NCI-H510A treated with DMSO at 0.1 percent for 48 hours (cell line): ENCODE results near the gene DNER.
"Not testable (repeated sequence)": the region's sequence is repeated elsewhere in the genome, so short reads cannot be mapped to it uniquely, and the experiment has no call there.

Source experiments
- DNase-seq: peaks from one replicate; lab custom pipeline; 2025; lab: John Stamatoyannopoulos, UW

DNER gene

DNA sequence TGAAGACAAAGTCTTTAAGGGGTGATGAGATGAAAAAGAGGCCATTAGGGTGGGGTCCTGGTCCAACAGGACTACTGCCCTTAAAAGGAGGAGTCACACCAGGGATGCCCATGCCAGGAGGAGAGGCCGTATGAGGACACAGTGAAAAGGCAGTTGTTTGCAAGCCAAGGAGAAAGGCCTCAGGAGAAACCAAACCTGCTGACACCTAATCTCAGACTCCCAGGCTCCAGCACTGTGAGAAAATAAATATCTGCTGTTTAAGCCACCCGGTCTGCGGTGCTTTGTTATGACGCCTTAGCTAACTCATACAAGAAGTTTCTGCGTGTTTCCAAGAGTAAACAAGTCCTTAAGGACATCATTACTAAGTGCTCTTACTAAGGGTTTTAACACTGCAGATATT is 93.6 kb downstream of the DNER start:
- no peak for DNase-seq

DNA sequence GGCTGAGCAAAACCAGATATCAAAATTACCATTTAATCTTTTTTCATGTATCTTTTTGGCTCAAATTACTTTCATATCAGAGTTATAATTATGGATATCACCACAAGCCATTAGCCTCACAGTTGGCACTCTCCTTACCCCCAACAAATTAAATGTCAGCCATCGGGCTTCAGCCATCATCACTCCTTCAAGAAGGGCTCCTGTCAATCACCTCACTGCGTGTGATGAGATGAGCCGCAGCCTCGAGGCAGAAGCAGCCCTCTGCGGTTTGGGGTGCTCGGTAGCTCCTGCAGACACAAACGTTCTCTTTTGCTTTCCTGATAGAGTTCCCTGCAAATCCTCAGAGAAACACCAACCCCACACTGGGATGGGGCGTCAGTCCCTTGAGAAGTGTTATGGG is 94.1 kb downstream of the DNER start:
- DNase-seq: no peak

DNA sequence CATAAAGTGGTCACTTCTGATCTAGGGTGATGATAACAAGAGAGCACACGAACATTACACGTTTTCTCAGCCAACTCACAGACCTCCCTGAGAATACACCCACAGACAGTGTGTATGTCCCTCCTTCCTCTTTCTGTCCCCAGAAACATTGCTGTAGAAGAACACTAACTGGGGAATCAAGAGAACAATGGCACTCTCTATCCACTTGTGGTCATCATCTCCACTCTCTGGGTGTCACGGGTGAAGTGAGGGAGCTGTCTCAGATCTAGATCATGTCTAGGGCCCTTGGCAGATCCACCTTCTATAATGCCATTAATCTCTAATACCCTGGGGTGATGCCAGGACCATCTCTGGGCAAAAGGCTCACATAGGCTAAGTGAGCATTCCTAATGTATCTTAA is 97.9 kb downstream of the DNER start:
- no peak for DNase-seq

DNA sequence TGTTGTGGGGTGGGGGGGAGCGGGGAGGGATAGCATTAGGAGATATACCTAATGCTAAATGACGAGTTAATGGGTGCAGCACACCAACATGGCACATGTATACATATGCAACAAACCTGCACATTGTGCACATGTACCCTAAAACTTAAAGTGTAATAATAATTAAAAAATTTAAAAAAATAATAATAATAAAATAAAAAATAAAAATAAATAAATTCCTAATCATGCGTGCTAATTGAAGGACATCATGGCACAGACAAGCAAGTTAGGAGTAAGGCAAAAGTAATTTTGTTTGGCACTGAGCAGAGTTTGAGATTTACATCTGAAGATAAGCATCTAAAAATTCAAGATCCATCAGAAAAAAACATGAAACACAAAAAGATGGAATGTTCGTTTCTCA is 100.3 kb downstream of the DNER start:
- DNase-seq: not testable (repeated sequence)

DNA sequence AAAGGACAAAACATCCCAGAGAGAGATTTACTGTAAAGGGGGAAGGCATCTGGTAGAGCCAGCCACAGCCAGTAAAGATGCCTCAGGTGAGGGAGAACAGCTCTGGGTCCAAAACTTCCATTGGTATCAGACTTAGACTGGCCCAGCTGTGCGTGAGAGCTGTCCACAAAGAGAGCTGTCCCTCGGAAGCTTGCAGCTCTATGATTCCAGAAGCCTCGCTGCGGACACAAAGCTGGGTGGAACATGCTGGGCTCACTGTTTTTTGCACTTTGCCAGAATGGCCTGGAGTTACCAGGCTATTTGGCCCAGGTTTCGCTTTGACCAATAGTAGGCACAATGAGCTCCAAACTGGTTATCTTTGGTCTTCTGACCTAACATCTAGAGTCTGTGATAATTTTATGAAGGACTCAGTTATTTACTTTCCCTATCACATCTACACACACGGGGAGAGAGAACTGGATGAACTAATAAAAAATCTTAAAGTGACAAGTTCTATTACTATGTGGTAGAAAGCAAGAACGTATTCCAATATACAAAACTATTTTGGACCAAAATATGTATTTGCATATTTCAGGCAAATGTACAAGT is 101.9 kb downstream of the DNER start:
- DNase-seq: no peak

DNA sequence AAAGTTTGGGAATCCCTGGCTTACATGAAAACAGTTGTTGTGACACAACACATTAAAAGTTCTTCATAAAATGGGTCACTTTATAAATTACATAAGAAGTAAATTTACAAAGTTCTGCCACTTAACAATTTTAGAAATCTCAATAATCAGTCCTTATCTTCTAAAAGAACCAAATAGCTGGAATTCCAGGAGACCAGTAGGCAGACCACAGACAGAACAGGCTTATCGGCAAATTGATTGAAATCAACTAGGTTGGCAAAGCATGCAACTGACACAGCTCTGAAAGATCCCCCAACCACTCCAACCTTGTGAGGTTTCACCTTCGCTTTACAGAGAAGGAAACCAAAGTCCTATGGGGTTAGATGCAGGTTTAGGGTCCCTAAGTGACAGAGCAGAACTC is 103.0 kb downstream of the DNER start:
- no peak for DNase-seq

DNA sequence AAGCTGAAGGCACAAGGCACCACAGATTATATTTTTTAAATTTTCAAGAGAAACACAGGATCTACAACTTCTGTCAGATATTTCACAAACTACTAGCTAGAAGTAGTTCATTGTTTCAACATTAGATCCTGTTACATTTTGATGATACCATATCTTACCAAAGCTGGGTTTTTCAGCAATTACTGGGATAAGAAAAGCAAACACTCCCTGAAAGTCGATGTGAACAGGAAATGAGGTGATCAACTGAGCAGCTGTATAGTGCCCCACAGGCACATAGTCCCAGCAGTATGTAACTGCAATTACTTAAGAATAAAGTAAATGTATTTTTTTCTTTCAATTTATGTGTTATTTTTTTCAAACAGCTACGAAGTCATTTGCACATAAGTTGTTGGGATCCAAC is 103.5 kb downstream of the DNER start:
- no peak for DNase-seq

DNA sequence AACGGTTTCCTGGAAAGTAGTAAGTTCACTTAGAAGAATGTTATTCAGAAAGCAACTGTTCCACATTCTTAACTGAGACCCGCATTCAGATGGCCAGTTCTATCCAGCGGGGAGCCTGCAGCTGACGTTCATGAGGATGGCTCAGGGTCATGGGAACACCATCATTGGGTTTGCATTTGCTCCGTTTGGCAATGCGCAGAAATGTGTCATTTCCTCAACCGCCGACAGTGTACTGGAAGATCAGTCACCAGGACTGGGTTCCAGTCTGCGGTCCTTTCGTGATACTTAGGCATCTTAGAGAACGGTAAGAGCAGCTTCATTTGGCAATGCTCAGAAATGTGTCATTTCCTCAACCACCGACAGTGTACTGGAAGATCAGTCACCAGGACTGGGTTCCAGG is 104.0 kb downstream of the DNER start:
- no peak for DNase-seq

DNA sequence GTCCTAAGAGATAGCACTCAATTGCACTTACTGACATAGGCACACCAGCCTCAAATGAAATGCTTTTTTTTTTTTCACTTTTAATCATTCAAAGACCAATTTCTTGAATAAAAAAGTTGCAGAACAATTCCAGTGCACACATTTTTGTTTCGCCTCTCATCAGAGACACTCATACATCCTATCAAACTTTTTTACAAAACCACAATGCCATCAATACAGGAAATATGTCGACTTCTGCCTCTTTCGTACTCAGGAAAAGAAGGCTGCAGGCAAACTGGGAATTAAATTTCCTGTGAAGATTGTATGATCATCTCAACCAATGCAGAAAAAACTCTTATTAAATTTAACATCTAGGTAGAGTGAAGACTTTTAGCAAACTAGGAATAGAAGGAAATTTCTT is 112.4 kb downstream of the DNER start:
- no peak for DNase-seq

DNA sequence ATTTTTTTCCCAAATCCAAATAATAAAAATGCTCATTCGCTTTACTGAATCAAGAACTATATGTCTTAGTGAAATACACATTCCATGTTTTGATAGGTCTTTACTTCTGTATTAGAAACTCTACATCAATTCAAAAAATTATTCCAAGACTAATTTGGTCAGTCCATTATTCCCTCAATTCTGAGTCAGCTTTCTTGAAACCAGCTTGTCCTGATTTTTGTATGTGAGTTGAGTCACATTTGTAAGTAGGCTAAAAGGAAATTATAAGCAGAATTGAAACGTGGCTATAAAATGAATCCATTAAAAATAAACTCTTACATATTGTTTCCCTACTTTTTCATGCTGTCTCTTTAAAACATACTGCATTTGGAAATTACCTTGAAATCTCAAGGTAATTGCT is 113.0 kb downstream of the DNER start:
- DNase-seq: no peak

DNA sequence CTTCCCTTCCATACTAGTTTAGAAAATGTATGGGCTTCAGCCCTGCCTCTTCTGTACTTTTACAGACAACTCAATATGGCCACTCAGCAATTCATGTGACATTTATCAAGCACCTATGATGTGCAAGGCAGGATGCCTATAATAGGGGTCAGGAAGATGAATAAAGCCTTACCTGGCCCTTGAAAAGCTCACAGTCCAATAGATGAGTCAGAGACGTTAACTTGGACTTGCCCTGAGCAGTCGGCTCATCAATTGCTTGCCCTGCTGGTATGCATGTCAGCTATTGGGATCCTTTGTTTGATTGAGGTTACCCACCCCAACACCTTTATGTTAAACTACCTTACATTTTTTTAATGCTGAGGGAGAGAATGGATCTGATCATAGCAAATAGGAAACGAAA is 116.1 kb downstream of the DNER start:
- no peak for DNase-seq

DNA sequence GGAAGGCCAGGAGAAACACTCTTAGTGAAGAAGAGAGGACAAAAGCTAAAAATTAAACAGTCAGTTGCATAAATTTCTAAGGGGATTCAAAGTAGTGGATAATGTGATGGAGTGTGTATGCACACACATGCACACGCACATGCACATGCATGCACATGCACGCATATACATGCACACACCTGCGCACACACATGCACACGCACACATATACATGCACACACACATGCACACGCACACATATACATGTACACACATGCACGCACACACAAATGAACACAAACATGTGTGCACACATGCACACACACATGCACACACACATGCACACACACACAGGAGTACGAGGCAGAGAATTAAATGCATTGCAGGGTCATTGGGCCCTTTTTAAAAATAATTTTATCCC is 117.6 kb downstream of the DNER start:
- no peak for DNase-seq

DNA sequence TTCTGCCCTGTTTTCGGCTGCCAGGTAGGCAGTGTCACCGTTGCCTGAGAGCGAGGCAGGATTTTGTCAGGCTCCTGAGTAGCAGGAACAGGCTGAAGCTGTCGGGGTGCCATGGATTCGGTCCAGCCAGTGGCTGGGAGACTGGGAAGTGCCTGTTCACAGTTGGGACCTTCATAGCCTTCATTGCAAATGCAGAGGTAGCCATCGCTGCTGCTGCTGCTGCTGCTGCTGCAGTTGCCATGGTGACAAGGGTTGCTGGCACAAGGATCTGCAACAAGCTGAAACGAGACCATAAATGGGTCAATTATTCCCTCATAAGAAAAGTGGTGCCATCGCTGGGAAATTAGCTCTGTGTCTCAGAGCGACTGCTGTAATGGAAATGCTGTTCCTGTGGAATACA is 122.7 kb downstream of the DNER start:
- DNase-seq: no peak

DNA sequence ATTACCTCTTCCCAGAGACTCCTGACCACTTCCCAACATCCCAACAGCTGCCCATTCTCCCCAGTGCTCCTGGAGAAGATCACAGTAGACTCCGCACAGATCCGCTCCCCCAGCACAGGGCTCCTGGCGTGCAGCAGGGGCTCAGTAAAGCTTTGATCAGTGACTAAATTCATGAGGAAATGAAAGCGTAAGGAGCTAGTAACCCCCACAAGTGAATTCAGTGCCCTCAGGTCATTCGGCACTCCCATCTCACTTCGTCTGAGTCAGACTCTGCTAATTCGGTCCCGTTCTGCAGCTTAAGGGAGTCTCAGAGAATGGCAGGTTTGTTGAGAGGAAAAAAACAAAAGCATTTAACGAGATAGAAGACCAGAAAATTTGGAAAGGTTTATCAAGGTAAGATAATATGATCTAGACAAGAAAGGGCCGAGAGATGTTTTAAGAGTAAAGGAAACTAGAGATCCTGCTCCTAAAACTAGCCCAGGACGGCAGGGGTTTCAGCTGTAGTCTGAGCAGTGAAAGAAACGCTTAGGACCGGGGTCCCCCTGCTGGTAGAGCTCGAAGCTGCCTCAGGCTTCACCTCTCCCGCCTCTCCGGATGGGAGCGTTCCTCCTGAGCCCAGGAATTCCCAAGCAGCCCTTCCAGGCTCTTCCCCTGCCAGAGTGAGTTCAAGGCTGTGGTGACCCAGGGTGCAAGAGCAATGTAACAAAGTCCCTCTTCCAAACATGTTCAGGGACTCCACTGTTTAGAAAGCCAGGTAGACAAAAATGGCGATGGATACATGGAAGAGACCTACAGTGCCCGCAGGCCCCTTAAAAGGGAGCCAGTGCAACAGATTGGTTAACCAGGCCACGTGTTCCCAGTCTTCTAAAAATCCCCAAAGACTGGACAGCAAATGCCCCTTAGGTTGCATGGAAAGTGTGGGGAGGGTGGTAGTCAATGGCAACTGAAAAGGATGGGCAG is 127.3 kb downstream of the DNER start:
- peak; percentile 88 for DNase-seq

DNA sequence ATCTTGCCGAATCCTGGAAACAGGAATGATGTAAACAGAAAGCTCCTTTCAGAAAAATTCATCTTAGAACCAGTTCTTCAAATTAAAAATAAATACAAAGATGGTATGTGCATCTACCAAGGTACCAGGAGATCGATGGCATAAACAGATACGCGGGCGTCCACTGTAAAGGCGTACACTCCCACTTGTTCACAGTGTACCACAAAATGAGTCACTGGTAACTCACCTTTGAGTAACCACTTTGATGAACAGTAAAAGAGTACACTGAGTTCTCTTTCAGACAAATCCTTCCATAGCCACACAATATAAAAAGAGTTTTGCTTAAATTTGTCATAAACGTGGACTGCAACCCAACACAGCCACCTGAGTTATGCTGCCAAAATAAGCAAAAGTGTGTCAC is 128.3 kb downstream of the DNER start:
- no peak for DNase-seq

DNA sequence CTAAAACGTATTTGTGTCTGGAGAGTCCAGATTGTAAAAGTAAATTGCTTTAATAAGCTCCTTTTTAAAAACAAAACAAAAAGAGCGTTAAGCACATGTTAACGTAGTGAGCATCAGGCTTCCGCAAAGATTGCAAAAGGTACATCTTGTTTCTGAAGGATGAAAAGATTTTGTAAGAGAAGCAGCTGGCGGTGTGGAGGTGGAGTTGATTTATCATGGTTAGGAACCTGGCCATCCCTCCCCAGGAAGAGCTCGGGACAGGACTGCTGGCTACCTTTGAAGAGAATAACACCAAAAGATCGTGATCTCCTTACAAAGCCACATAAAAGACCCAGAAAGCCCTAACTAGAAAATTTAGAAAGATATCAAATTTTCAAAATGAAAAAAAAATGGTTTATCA is 132.2 kb downstream of the DNER start:
- no peak for DNase-seq

DNA sequence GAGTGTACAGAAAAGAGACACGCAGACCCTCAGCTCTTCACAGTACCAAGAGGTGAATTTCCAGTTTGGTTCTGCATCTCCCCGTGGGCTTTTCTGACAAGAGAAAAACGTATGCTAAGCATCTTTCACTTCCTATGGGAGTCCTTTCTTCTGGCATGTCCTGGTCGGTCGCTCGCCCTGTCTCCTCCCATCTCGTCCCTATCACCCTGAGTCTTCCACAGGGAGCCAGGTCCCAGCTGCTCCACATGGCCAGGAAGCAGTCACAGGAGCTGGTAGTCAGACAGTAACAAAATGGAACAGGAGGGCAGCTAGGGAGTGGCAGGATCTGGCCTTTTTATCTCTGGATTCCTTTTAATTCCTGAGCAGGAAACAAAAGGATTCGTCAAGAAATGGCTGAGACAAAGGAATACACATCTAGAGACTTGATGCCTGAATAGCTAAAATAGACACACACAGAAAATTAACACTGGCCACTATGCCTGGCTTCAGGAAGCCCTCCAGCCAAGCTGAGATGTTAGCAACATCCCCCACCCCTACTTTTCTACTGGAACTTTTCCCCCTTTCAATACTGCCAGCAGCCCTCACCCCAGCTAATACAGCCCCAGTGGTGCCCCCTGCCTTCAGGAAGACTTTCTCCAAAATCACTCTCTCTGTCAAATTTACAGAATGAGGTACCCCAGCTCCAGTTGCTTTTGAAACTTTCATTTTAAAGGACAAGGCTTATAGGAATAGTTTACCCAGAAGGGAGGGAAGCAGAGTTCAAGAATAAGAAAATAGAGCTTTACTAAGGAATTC is 136.1 kb downstream of the DNER start:
- DNase-seq: no peak

DNA sequence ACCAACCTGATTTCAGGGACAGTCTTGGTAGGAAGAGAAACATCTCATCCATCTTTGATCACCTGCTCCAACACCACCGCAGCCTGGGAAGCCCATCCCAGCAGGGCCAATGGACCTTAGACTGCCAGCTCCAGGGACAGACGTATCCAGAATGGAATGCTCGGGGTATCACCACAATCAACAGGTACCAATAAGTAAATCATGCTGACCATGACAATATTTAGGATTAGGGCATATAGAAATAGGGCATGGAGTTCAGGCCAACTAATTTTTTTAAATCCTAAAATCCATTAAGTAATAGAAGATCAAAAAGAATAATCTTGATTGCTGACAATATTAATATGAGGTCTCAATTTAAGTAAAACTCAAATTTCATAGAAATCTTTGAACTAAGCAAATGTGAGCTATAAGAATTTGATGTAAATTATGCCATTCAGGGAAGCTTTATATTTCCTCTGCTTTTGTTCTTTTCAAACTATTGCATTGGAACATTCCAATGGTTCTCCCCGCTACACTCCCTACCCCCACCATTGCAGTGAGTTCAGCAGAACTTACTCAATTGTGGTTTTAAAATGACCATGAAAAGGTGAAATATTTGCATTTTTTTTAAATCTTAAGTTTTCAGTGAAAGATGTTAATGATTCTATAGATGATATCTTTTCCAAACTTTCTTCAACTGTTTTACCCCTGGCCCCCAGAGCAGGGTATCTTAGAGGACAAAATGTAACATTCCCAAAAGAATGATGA is 138.6 kb downstream of the DNER start:
- no peak for DNase-seq

DNA sequence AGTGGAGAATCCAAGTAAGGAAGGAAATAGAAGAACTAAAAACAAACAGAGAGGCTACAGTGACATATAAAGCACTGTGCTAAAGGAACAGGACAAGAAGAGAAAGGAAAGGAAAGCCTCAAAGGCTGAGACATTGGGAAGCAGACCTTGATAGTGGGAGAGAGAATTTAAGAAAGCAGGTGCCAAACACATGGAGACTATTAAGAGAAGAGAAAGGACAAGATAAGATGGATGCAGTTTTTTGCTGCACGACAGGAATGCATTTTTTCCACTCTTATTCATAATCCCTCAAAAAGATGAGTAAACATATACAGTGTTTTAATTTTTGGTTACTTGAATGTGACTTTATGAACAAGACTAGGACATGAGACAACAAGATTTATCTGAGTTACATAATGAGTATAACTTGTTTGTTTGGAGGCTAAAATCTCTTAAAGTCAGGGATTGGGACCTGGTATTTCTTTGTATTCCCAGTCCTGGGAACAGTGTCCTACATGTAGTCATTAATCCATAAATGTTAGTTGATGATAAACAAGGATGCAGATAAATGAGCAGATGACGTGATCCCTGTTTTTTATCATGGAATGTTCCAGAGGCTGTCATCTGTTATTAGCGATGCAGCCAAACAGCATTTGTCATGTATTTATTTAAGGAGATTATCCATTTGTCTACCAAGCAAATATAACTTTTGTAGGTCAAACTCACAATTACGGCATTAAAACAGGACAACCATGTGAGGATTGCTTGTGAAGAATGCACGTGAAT is 141.7 kb downstream of the DNER start:
- DNase-seq: no peak

DNA sequence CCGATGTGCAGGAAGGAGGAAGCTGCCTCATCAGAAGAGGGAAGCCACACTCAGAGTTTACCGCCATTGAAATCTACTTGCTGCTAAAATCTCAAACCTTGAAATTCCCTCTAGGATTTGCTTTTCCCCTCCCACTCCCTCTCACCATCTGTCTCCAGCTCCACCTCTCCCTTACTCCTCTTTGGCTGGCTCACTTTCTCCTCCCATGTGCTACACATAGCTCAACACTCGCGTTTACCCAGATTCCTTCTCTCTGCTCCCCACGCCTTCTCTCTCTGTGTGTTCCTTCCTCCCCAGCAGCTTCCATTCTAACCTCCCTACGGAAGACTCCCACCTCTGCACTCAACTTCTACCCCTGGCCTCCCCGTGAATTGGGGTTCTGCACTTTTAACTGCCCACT is 143.1 kb downstream of the DNER start:
- no peak for DNase-seq

DNA sequence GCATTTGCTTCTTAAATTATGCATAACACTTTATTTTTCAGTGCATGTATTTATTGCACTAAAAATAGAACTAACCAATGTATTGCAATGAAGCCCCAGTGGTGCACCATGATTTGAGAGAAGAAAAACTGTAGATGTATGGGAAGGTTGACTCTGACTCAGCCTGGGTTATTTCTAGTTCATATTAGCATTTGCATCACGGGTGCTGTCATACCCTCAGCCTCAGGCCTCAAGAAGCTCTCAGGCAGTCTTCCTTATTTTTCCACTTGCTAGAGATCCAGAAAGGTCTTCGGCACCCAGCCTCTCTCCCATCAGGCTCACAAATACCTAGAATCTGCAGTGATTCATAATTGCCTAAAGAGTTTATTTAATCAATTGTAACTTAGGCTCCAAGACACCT is 148.0 kb downstream of the DNER start:
- DNase-seq: no peak
